Measurements from ENCODE around the gene THOC6.
"Not testable (repeated sequence)": the region's sequence is repeated elsewhere in the genome, so short reads cannot be mapped to it uniquely, and the experiment has no call there.

THOC6 gene

GRCh38 chr16:3035289-3035971 lies 11.6 kb downstream of the THOC6 start:
- no peak for DNase-seq

GRCh38 chr16:3035972-3036725 lies 12.3 kb downstream of the THOC6 start:
- DNase-seq, result no peak

DNA sequence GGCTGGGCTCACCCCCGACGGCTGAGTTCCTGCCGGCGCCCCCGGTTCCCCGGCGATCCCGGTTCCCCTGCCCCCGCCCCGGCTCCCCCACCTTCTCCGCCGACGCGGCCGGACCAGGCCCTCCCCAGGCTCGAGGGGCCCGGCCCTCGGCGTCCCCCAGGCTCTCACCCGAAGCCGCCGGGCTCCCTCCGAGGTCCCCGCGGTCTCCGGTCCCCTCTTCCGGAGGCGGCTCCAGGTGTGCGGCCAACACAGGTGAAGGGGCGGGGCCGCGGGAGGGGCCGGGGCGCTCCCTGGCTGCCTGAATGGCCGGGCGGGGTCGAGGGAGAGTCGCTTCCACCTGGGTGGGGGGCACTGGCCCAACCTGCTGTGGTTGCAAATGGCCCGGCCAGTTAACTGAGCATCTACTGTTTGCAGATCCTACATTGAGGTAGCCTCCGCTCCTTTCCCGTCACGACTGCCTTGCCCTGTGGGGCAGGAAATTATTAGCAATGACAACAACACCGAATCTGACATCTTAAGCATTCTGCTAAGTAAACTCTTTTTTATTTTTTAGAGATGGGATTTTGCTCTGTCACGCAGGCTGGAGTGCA lies 13.0 kb downstream of the THOC6 start, which contains the start of gene BICDL2:
TSS of gene BICDL2 (minus strand) at position 219 of the 590 bp plus-strand sequence. CDS start 1,448 bp downstream, outside the sequence.
- no peak for DNase-seq

GRCh38 chr16:3038256-3038655 lies 14.4 kb downstream of the THOC6 start:
- no peak for DNase-seq

- no peak for DNase-seq
Measured at GRCh38 chr16:3038896-3039295, 15.1 kb downstream of the THOC6 start.

DNA sequence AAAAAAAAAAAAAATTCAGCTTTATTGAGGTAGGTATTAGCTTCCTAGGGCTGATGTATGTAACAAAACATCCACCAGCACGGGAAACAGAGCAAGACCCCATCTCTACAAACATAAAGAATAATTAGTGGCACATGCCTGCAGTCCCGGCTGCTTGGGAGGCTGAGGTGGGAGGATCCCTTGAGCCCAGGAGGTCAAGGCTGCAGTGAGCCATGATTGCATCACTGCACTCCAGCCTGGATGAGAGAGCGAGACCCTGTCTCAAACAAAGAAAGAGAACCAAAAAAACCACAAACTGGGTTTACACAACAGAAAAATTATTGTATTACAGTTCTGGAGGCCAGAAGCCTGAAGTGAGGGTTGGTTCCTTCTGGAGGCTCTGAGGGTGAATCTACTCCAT lies 18.5 kb downstream of the THOC6 start:
- DNase-seq, result no peak

GRCh38 chr16:3044708-3045107 lies 20.9 kb downstream of the THOC6 start:
- no peak for DNase-seq

GRCh38 chr16:3045758-3046640 lies 22.2 kb downstream of the THOC6 start, which contains the start of gene MMP25:
Gene MMP25 (plus strand): TSS chr16:3046561. CDS start chr16:3046918, 357 bp downstream.
- no peak for DNase-seq

- no peak for DNase-seq
Measured at GRCh38 chr16:3046641-3047386, 23.0 kb downstream of the THOC6 start.

DNA sequence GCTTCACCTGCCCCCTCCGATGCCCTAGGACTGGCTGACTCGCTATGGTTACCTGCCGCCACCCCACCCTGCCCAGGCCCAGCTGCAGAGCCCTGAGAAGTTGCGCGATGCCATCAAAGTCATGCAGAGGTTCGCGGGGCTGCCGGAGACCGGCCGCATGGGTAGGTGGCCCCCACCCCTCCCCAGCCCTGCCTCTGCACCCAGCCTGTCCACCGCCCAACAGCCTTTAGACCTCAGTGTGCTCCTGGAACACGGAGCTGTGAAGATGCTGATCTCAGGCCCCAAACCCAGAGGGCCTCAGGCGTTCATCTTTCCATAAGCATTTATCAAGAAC lies 23.5 kb downstream of the THOC6 start:
- DNase-seq, result no peak

DNA sequence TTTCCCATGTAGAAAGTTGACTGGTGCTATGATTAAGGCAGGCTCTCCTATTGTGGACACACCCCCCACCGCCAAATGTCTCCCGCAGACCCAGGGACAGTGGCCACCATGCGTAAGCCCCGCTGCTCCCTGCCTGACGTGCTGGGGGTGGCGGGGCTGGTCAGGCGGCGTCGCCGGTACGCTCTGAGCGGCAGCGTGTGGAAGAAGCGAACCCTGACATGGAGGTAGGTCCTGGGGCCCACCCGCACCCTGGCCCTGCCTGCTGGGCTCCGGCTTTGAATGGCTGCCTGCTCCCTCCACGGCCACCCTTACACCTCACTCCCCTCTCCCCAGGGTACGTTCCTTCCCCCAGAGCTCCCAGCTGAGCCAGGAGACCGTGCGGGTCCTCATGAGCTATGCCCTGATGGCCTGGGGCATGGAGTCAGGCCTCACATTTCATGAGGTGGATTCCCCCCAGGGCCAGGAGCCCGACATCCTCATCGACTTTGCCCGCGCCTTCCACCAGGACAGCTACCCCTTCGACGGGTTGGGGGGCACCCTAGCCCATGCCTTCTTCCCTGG lies 26.2 kb downstream of the THOC6 start:
- DNase-seq, result no peak

DNA sequence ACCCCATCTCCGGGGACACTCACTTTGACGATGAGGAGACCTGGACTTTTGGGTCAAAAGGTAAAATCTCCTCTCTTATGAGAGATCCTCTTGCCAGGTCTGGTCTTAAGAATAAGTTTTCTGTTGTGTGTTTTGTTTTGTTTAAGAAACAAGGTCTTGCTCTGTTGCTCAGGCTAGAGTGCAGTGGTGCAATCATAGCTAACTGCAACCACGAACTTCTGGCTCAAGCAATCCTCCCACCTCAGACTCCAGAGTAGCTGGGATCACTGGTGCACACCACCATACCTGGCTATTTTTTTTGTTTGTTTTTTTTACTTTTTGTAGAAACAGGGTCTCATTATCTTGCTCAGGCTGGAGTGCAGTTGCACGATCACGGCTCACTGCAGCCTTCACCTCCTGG lies 26.7 kb downstream of the THOC6 start:
- DNase-seq, result no peak

- DNase-seq, result no peak
Measured at GRCh38 chr16:3051009-3051408, 27.2 kb downstream of the THOC6 start.

- DNase-seq, result no peak
Measured at GRCh38 chr16:3051494-3051893, 27.7 kb downstream of the THOC6 start.

GRCh38 chr16:3052571-3053329 lies 28.9 kb downstream of the THOC6 start:
- DNase-seq, result not testable (repeated sequence)

- DNase-seq, result not testable (repeated sequence)
Measured at GRCh38 chr16:3053330-3053710, 29.5 kb downstream of the THOC6 start.

DNA sequence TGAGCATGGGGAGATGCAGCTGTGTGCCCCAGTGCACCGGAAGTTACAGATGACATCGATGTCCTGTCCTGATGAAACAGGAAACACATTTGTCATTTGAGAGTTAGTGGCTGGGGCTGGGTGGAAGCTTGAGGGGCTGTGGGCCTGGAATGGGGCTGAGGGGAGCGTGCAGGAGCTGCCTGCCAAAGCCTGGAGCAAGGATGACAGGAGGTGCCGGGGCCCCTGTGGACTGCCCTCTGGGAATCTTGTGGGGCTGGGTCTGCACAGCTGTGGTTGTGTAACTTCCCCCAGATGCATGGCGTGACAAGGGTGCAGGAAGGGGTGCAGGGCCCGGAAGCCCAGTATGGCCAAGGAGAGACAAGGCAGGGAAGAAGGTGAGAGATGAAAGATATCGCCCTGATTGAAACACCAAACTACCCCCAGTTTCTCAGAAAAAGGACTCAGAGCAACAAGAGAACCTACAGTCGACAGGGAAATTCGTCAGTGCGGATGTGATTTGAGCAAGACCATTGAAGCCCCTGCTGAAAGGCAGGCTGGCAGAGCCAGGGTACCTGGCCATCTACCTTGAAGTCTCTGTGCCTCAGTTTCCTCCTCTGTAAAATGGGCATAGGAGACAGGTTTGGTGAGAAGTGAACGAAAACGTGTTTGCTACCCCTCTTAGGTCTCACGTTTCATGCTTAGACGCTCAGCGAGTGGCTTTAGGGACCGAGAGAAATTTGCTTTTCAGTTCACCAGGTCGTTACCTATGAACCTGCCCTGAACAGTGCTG lies 31.3 kb downstream of the THOC6 start:
- DNase-seq, result no peak

GRCh38 chr16:3055734-3056115 lies 31.9 kb downstream of the THOC6 start:
- DNase-seq, result not testable (repeated sequence)

DNA sequence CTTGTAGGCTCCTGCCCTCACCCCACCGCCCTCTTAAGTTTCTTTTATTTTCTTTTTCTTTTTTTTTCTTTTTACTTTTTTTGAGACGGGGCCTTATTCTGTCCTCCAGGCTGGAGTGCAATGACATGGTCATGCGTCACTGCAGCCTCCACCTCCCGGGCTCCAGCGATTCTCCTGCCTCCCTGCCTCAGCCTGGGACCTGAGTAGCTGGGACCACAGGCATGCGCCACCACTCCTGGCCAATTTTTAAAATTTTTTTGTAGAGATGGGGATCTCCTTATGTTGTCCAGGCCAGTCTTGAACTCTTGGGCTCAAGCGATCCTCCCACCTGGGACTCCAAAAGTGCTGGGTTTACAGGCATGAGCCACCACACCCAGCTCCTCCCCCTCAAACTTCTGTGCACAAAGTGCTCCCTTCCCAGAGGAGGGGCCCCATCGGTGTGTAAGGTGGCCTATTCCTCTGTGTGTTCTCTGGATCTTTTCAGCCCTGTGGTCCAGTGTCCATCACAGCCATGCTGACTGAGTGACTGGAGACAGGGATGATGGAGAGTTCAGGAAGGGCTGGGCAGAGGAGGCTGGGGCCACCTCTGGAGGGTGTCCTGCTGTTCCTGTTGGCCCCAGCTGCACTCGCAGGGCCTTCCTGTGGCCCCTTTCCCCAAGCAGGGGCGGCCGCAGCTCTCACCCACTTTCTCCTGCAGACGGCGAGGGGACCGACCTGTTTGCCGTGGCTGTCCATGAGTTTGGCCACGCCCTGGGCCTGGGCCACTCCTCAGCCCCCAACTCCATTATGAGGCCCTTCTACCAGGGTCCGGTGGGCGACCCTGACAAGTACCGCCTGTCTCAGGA lies 32.7 kb downstream of the THOC6 start:
- DNase-seq, result no peak
